Heart left ventricle (tissue), 13 donors: ENCODE results near the gene LUC7L3.

Experiments
- POLR2A ChIP-seq, 2 donors: fragments of 450-650 bp; IDR thresholded peaks; one replicate each; pipeline ENCODE4 v1.6.1; 2017; ENCODE audit warnings: antibody characterized with exemption in 2 of 2, mild to moderate bottlenecking in 2 of 2, moderate library complexity in 2 of 2
- TF ChIP-seq, protein P1 (sequence below), 12 donors: fragments of 200-600 bp; sonication (generic) in 4 of 12; IDR thresholded peaks; one replicate each; pipeline versions ENCODE4 v1.5.0 to v1.8.0; 2018 to 2022; ENCODE audit warnings: antibody characterized with exemption in 12 of 12, mild to moderate bottlenecking in 5 of 12
- donor health status: ischemic (EF 13 %, LVEDD 7.1; RV severe dilation, severe dysfunction).
- donor health status: DM: no; HTN: yes; CAD: no.
- donor health status: DM: no; HTN: no; CAD: no.
- donor health status: ischemic (EF 25% LVEDD 6.9; RV normal size, moderate dysfunction).
- donor health status: ischemic (EF 25% LVEDD 5.7; RV mildly dilated, moderate dysfunction).
- donor health status: ischemic (EF 35%, LVEDD 5.7; RV mildly dilated, moderate dysfunction).
- donor health status: nonischemic (EF 11% LVEDD 7.7; RV severe dilation, severe dysfunction).
- donor health status: DM: yes; HTN: yes; CAD: no.
- donor health status: PGD.
- donor health status: ischemic (EF 29% LVEDD 5.4; RV normal size, mild dysfunction).
- donor health status: nonischemic (EF 23%, LVEDD 6.1; RV moderate dilation, normal function).

DNA sequence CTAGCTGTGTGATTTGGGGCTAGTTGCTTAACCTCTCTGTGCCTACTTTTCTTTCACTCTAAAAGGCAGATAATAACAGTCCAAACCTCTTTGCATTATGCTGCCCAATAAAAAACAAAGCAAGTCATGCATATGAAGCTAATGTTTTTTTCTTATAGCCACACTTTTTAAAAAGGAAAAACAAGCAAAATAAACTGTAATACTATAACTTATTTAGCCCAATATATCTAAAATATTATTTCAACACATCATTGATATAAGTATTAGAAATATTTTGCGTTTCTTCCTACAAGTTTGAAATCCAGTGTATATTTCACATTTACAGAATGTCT, 34.1 kb upstream of the LUC7L3 start:
- TF ChIP-seq, protein P1, sequence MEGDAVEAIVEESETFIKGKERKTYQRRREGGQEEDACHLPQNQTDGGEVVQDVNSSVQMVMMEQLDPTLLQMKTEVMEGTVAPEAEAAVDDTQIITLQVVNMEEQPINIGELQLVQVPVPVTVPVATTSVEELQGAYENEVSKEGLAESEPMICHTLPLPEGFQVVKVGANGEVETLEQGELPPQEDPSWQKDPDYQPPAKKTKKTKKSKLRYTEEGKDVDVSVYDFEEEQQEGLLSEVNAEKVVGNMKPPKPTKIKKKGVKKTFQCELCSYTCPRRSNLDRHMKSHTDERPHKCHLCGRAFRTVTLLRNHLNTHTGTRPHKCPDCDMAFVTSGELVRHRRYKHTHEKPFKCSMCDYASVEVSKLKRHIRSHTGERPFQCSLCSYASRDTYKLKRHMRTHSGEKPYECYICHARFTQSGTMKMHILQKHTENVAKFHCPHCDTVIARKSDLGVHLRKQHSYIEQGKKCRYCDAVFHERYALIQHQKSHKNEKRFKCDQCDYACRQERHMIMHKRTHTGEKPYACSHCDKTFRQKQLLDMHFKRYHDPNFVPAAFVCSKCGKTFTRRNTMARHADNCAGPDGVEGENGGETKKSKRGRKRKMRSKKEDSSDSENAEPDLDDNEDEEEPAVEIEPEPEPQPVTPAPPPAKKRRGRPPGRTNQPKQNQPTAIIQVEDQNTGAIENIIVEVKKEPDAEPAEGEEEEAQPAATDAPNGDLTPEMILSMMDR (IDR thresholded peaks at IDR 0.05), result no peak
- no peak for TF ChIP-seq POLR2A (IDR thresholded peaks at IDR 0.05)
